DND-41 (cell line): ENCODE data around the gene ASCL2.

Experiments
- ATAC-seq: fragments of 200-7000 bp; cut with Tn5 transposase; 3 replicates; pipeline ENCODE4 v1.9.1; 2021; ENCODE audit warnings: low read depth; ENCODE audit not compliant: insufficient read depth
- DNase-seq: peaks from one replicate; pipeline ENCODE4 v3.0.0-alpha.2; 2020
- H2AFZ ChIP-seq: 2 replicates; pipeline ENCODE4 v1.6.0; 2012; ENCODE audit warnings: low read depth, low read length
- H3K27ac ChIP-seq: 2 replicates; pipeline ENCODE4 v1.5.1; 2012; ENCODE audit warnings: low read length, inconsistent platforms
- H3K27me3 ChIP-seq: fragments of 200-600 bp; sonication (generic); 2 replicates; pipeline ENCODE4 v1.6.0; 2012; ENCODE audit warnings: low read length, mild to moderate bottlenecking, inconsistent platforms; ENCODE audit not compliant: insufficient read depth, poor library complexity
- H3K36me3 ChIP-seq: 2 replicates; pipeline ENCODE4 v1.5.1; 2012; ENCODE audit warnings: low read length, inconsistent platforms; ENCODE audit not compliant: insufficient read depth
- H3K4me1 ChIP-seq: 2 replicates; pipeline ENCODE4 v1.5.1; 2012; ENCODE audit warnings: mild to moderate bottlenecking, low read length; ENCODE audit not compliant: insufficient read depth
- H3K4me2 ChIP-seq: 2 replicates; pipeline ENCODE4 v1.6.0; 2012; ENCODE audit warnings: mild to moderate bottlenecking, moderate library complexity, low read length, inconsistent platforms; ENCODE audit not compliant: insufficient read depth
- H3K4me3 ChIP-seq, 2 experiments: fragments of 200-600 bp in 1 of 2; shearing (Covaris generic) in 1 of 2; 2 replicates each; pipeline ENCODE4 v1.5.1; 2012 to 2016; ENCODE audit warnings: inconsistent platforms in 2 of 2, low read length in 2 of 2, mild to moderate bottlenecking in 2 of 2, low read depth in 1 of 2, moderate library complexity in 1 of 2
- H3K79me2 ChIP-seq: 2 replicates; pipeline ENCODE4 v1.6.0; 2012; ENCODE audit warnings: low read length, inconsistent platforms; ENCODE audit not compliant: insufficient read depth
- H3K9ac ChIP-seq: 2 replicates; pipeline ENCODE4 v1.6.0; 2012; ENCODE audit warnings: low read depth, mild to moderate bottlenecking, inconsistent platforms, low read length, moderate library complexity
- H3K9me3 ChIP-seq: 2 replicates; pipeline ENCODE4 v1.5.1; 2012; ENCODE audit warnings: low read length, moderate library complexity, mild to moderate bottlenecking, inconsistent platforms; ENCODE audit not compliant: insufficient read depth, severe bottlenecking
- H4K20me1 ChIP-seq: 2 replicates; pipeline ENCODE4 v1.6.0; 2012; ENCODE audit warnings: low read length; ENCODE audit not compliant: insufficient read depth
- CTCF ChIP-seq: IDR thresholded peaks from 2 replicates; pipeline ENCODE4 v1.5.1; 2012; ENCODE audit warnings: borderline replicate concordance, low read length, moderate library complexity, mild to moderate bottlenecking; ENCODE audit not compliant: poor library complexity, severe bottlenecking; ENCODE audit errors: extremely low read depth
- EZH2 ChIP-seq: IDR thresholded peaks from 3 replicates; pipeline ENCODE4 v1.6.1; 2012; ENCODE audit warnings: borderline replicate concordance, low read depth, mild to moderate bottlenecking, moderate library complexity, low read length, inconsistent platforms; ENCODE audit not compliant: severe bottlenecking

The ASCL2 gene

GRCh38 chr11:2316169-2316962 is 46.0 kb upstream of the ASCL2 start:
- H3K9ac ChIP-seq = no peak overlapping the region
- no peaks in the 10 kb centered on the region for H3K79me2 ChIP-seq
- no peaks in the 10 kb centered on the region for H3K36me3 ChIP-seq
- no peaks in the 10 kb centered on the region for H3K9me3 ChIP-seq
- no peaks in the 10 kb centered on the region for H3K27me3 ChIP-seq
- no peak for ATAC-seq
- no peak overlapping the region for H3K27ac ChIP-seq
- no peak overlapping the region for H3K4me2 ChIP-seq
- TF ChIP-seq CTCF (no peak), EZH2 (no peak)
- no peaks in the 10 kb centered on the region for H3K4me1 ChIP-seq
- H4K20me1 ChIP-seq = no peaks in the 10 kb centered on the region
- H3K4me3 ChIP-seq = no peak overlapping the region
- DNase-seq = no peak
- H2AFZ ChIP-seq = no peak overlapping the region

GRCh38 chr11:2315395-2316168 is 45.2 kb upstream of the ASCL2 start:
- Histone ChIP-seq H3K9ac (no peak overlapping the region), H2AFZ (no peak overlapping the region), H3K36me3 (no peaks in the 10 kb centered on the region), H3K4me2 (no peak overlapping the region), H3K27ac (no peak overlapping the region), H3K27me3 (no peaks in the 10 kb centered on the region), H3K4me3 (no peak overlapping the region), H4K20me1 (no peaks in the 10 kb centered on the region), H3K79me2 (no peaks in the 10 kb centered on the region), H3K9me3 (no peaks in the 10 kb centered on the region), H3K4me1 (no peaks in the 10 kb centered on the region)
- DNase-seq = no peak
- no peak for ATAC-seq
- no peak for TF ChIP-seq CTCF
- TF ChIP-seq EZH2 = no peak

- TF ChIP-seq CTCF = no peak
- TF ChIP-seq EZH2 = no peak
- H3K27me3 ChIP-seq = no peaks in the 10 kb centered on the region
- H3K4me1 ChIP-seq = no peaks in the 10 kb centered on the region
- H3K9me3 ChIP-seq = no peaks in the 10 kb centered on the region
- ATAC-seq = peak; percentile 47; the same call in 2 of the 3 replicates
- no peak overlapping the region for H2AFZ ChIP-seq
- H3K9ac ChIP-seq = no peak overlapping the region
- no peaks in the 10 kb centered on the region for H4K20me1 ChIP-seq
- no peak overlapping the region for H3K4me2 ChIP-seq
- no peaks in the 10 kb centered on the region for H3K79me2 ChIP-seq
- no peak overlapping the region for H3K27ac ChIP-seq
- DNase-seq = peak; percentile 48
- H3K36me3 ChIP-seq = no peaks in the 10 kb centered on the region
- no peak overlapping the region for H3K4me3 ChIP-seq
Measured at GRCh38 chr11:2314525-2315394, 44.4 kb upstream of the ASCL2 start.
